Omental fat pad (tissue), 4 donors: ENCODE data around the gene PLS1. TPM values are rescaled to one million over a fixed set of nuclear protein-coding genes. Genes with fewer than 3 reads are reported as not detected.

Source experiments
- ATAC-seq: fragments of 150-250 bp; one replicate; pipeline ENCODE4 v1.9.1; 2016; ENCODE audit warnings: mild to moderate bottlenecking, moderate library complexity; ENCODE audit not compliant: low FRiP score
- DNase-seq: peaks from one replicate; pipeline ENCODE4 v3.0.0-alpha.2; 2019; ENCODE audit warnings: low spot score
- total RNA-seq, 4 donors: library from RNA; depleted of rRNA; stranded (reverse); fragments of >200 nt; gene quantifications; one replicate each; pipeline ENCODE4 v1.1.0, GENCODE V29; 2016
- TF ChIP-seq, protein P1 (sequence below), 3 donors: fragments of 450-650 bp; IDR thresholded peaks; one replicate each; pipeline ENCODE4 v1.5.1; 2016 to 2017; ENCODE audit warnings: antibody characterized with exemption in 3 of 3, mild to moderate bottlenecking in 3 of 3, moderate library complexity in 2 of 3

The PLS1 gene
- total RNA-seq, 4 donors from 2014 or later, result 1.2 to 3.2 (median 2.0) TPM

DNA sequence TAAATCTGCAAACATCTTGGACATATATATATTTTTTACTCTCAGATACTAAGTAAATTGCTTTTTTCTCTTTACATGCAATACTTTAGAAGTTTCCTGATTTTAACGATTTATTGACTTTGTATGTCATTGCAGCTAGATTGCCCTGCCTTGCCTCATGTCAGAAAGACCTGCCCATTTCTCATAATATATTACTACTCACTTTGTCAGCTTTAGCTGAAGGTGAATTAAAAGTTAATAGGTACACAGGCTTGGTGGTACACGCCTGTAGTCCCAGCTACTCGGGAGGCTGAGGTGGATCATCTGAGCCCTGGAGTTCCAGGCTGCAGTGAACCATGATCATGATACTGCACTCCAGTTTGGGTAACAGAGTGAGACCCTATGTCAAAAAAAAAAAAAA is 52.8 kb downstream of the PLS1 start:
- no peak for DNase-seq
- ATAC-seq, result no peak
- TF ChIP-seq, protein P1, sequence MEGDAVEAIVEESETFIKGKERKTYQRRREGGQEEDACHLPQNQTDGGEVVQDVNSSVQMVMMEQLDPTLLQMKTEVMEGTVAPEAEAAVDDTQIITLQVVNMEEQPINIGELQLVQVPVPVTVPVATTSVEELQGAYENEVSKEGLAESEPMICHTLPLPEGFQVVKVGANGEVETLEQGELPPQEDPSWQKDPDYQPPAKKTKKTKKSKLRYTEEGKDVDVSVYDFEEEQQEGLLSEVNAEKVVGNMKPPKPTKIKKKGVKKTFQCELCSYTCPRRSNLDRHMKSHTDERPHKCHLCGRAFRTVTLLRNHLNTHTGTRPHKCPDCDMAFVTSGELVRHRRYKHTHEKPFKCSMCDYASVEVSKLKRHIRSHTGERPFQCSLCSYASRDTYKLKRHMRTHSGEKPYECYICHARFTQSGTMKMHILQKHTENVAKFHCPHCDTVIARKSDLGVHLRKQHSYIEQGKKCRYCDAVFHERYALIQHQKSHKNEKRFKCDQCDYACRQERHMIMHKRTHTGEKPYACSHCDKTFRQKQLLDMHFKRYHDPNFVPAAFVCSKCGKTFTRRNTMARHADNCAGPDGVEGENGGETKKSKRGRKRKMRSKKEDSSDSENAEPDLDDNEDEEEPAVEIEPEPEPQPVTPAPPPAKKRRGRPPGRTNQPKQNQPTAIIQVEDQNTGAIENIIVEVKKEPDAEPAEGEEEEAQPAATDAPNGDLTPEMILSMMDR (IDR thresholded peaks at IDR 0.05), result no peak

DNA sequence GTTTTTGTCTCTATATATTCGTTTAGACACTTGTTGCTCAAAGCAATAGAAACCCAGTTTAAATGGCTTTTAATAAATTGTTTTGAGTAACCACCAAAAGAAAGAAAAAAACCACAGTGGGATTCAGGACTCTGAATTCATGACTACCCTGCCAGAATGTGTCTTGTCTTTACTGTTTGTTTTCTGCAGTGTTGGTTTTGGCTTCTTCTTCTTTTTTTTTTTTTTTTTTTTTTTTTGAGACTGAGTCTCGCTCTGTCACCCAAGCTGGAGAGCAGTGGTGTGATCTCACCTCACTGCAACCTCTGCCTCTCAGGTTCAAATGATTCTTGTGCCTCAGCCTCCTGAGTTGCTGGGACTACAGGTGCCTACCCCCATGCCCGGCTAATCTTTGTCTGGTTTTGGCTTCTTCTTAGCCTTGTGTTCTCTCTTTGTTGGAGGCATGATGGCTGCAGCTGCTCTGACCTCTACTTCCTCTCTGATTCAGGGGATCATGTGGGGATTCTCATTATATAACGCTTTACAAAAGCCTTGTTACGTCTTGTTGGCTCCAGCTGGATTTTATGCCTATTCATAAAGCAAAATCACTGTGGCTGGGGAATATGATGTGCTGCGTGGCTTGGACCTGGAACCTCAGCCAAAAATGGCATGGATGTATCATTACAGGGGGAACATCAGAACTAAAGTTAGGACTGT is 54.0 kb downstream of the PLS1 start:
- TF ChIP-seq, protein P1 (IDR thresholded peaks at IDR 0.05), result no peak
- DNase-seq (no peak), ATAC-seq (no peak)

DNA sequence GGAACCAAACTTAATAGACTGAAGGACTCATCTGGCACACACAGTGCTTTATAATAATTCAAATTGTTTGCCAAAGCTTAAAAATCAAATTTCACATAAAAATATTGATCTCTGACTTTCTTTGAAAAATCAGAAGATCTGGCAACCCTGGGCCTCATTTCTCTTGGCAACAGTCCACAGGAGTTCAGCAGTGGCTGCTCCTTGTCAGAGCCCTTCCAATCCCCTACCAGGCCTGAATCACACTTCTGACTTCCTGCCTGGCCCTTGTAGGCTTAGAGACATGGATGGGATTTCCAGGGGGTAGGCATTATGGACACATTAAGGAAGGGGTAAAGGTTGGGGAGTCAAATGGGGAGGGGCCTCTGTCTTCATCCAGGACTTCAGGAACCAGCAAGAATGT is 55.5 kb downstream of the PLS1 start:
- ATAC-seq, result no peak
- no peak for DNase-seq
- TF ChIP-seq, protein P1 (IDR thresholded peaks at IDR 0.05), result no peak

DNA sequence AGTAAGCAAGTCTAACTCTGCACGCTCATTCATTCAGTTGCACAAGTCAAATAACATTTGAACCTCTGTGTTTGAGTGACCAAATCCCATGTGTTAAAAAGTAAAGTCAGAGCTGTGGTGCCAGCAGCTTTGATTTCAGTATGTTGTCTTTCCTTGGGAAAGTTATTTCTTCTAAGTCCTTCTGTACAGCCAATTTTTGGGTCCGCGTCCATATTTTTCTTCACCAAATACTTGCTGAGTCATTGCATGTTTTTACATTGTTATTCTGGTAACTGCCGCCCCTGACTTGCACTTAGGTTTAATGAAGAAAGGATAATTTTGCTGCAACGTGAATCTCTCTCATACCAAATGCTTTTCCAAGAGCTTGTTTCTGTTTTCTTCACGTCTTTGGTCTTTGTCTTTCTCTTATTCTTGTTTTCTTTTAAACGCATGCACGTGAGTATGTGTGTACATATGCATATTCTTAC is 56.7 kb downstream of the PLS1 start:
- ATAC-seq, result no peak
- TF ChIP-seq, protein P1 (IDR thresholded peaks at IDR 0.05), result no peak

DNA sequence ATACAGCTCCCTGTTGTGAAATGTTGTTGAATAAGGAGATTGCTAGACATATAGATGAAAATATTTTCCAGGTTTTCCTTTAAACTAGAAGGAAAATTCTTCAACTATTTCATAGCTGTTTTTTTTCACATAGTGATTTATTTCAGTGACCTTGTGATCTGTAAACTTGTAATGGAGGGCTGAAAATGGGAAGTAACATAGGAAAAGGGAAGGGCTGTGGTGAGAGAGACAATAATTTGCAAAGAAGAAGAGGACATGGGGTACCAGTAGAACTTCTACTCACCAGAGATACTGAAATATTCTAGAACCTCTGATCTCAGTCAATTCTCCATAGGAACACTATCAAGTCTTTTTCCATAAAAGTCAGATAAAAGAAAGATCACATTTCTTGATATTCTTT is 60.4 kb downstream of the PLS1 start:
- ATAC-seq, result no peak
- DNase-seq, result no peak
- TF ChIP-seq, protein P1 (IDR thresholded peaks at IDR 0.05), result no peak

More for the DNA sequence above, 56.7 kb downstream of the PLS1 start:
- DNase-seq, result no peak

DNA sequence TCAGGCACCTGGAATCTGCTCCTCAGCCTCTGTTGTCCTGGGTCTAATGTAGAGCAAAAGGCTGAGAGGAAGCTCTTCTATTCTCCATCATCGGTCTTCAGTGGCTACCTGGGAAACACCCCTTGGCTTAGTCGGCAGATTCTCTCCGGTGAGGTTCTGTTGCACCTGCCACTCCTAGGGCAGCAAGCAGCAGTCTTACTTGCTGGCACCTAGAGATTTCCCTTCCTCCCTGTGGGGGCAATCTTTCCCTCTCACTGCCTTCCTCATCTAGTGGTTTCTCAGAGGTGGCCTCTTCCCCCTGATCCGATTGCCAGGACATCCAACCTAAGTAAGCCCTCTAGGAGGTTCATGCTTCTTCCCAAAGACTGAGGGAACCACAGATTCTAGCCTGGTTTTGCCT is 60.8 kb downstream of the PLS1 start:
- DNase-seq, result no peak
- ATAC-seq, result no peak
- TF ChIP-seq, protein P1 (IDR thresholded peaks at IDR 0.05), result no peak

DNA sequence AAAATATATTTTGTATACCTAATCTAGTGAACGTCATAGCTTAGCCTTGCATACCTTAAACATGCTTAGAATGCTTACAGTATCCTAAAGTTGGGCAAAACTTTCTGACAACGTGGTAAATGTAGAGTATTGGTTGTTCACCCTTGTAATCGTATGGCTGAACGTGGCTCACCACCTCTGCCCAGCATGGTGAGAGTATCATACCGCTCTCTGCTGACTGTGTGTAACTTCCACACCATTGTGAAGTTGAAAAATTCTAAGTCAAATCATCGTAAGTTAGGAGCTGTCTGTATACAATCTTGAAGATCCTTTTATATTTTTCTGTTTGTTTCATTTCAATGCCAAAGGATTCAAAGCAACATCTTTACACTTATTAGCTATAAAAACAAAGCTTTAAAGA is 64.2 kb downstream of the PLS1 start:
- TF ChIP-seq, protein P1 (IDR thresholded peaks at IDR 0.05), result no peak
- ATAC-seq (no peak), DNase-seq (no peak)
